Dendritic cell treated with granulocyte-macrophage colony-stimulating factor and Interleukin-4, amounts not matched to agents 40 ng/mL and 50 ng/mL, for 4 days (primary cell): ENCODE measurements around the gene ZC3H14.

Experiments
- H3K27ac Mint-ChIP-seq: one replicate; pipeline ENCODE4 v1.8.0; 2022; ENCODE audit warnings: mild to moderate bottlenecking, mixed read lengths
- H3K27me3 Mint-ChIP-seq: one replicate; pipeline ENCODE4 v1.8.0; 2022; ENCODE audit warnings: mild to moderate bottlenecking, mixed read lengths
- H3K36me3 Mint-ChIP-seq: one replicate; pipeline ENCODE4 v1.8.0; 2022; ENCODE audit warnings: low read depth, mixed read lengths
- H3K4me1 Mint-ChIP-seq: one replicate; pipeline ENCODE4 v1.8.0; 2022; ENCODE audit warnings: low read depth, mixed read lengths
- H3K4me3 Mint-ChIP-seq: one replicate; pipeline ENCODE4 v1.8.0; 2022; ENCODE audit warnings: mild to moderate bottlenecking, moderate library complexity, mixed read lengths
- H3K9me3 Mint-ChIP-seq: one replicate; pipeline ENCODE4 v1.8.0; 2022; ENCODE audit warnings: mixed read lengths
- intact Hi-C: fragments of 100-400 bp; cut with micrococcal nuclease; formaldehyde crosslinking; loops from one replicate; pipeline ENCODE4 v1.15.0; 2022

Gene ZC3H14

DNA sequence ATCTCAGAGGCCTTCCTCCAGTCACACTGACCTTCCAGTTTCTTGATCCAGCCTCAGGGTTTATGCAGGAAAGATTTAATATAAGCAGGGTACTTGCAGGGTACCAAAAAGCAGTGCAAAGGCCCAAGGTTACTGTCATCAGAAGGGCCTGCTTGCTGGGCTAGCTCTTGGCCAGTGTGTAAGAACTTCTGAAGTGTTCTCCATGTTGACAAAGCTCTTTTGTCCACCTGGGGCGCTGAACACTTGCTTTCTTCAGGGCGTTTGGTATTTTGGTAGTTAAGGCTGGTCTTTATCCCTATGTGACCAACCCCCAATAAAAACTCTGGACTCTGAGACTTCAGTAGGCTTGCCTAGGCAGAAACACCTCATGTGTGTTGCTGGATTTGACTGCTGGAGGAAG is 69.7 kb downstream of the ZC3H14 start:
- Mint-ChIP-seq H3K9me3 (no peaks in the 10 kb centered on the region), H3K36me3 (no peaks in the 10 kb centered on the region), H3K27me3 (peaks cover 1% of the 10 kb centered on the region), H3K27ac (no peak overlapping the region), H3K4me3 (no peak overlapping the region), H3K4me1 (peaks cover 5% of the 10 kb centered on the region)
- intact Hi-C loops: no loop called here

DNA sequence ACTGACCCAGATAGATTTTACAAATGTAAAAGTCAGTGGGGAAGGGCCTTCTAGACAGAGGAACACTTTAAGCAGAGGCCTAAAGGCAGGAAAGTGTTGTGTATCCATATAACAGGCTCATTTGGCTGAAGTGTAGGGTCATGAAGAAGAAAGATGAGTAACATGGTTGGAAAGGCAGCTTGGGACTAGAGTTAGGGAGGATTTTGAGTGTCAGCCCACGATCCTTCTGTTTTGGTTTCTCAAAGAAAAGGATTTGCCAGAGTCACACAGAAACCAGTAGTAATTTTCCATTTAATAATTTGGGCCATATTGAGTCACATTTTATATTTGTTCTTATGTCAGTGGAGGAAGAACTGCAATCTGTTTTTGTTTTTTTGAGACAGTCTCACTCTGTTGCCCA is 76.4 kb downstream of the ZC3H14 start:
- no peak overlapping the region for H3K4me3 Mint-ChIP-seq
- no peaks in the 10 kb centered on the region for H3K36me3 Mint-ChIP-seq
- no peak overlapping the region for H3K27ac Mint-ChIP-seq
- intact Hi-C loops: no loop called here
- H3K9me3 Mint-ChIP-seq: peaks cover 22% of the 10 kb centered on the region
- peaks cover 5% of the 10 kb centered on the region for H3K4me1 Mint-ChIP-seq
- no peaks in the 10 kb centered on the region for H3K27me3 Mint-ChIP-seq

DNA sequence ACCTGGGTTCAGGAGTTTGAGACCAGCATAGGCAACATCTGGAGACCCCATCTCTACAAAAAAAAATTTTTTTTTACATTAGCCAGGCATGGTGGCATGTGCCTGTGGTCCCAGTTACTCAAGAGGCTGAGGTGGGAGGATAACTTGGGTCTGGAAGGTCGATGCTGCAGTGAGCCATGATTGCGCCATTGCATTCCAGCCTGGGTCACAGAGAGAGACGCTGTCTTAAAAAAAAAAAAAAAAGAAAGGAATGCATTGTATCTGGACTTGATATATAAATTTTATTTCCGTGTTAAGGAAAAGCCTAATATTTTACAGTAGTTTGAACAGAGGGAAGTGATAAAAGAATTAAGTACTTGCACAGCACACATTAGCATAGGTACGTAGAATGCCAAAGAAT is 97.2 kb downstream of the ZC3H14 start:
- no peaks in the 10 kb centered on the region for H3K27me3 Mint-ChIP-seq
- no peaks in the 10 kb centered on the region for H3K4me1 Mint-ChIP-seq
- peaks cover under 1% of the 10 kb centered on the region for H3K9me3 Mint-ChIP-seq
- no peak overlapping the region for H3K27ac Mint-ChIP-seq
- intact Hi-C loops: loop anchor here (10.0 kb wide), 2 partner anchors 135 to 355 kb away; partner anchors contain the start of gene EML5
- no peak overlapping the region for H3K4me3 Mint-ChIP-seq
- H3K36me3 Mint-ChIP-seq: no peaks in the 10 kb centered on the region

DNA sequence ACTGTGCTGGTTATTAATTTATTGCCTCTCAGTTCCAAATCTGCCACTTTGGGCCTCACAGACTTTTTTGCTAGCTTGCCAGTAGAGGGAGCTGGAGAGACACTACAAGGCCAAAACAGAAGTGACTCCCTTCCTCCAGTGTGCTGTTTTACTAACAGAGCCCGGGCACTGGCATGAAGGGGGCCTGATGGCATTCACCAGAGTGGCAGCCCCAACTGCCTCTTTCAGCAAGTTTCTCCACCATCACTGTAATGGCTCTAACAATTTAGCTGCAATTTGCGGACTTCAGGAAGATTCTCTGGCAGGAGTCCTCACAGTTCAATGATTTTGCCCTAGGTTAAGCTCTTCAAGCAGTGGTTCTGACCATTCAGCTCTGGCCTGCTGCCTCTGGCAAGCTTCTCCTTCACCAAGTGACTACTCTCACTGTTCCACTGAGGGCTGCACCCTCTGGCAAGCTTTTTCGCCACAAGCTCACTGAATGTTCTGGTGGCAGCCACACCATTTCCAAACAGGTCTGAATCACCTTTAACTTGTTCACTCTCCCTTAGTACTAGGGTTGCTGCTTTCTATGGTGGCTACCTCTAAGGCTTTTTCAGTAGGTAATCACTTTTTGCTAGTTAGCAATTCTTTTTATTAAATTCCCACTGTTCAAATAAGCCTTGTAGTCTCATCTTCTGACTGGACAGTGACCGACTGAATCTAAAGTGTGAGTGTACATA is 104.9 kb downstream of the ZC3H14 start:
- H3K27ac Mint-ChIP-seq: peak overlapping the region; percentile 63
- intact Hi-C loops: loop anchor here (2.0 to 10.0 kb wide), 4 partner anchors 127 to 1247 kb away; partner anchors contain the start of gene EML5

DNA sequence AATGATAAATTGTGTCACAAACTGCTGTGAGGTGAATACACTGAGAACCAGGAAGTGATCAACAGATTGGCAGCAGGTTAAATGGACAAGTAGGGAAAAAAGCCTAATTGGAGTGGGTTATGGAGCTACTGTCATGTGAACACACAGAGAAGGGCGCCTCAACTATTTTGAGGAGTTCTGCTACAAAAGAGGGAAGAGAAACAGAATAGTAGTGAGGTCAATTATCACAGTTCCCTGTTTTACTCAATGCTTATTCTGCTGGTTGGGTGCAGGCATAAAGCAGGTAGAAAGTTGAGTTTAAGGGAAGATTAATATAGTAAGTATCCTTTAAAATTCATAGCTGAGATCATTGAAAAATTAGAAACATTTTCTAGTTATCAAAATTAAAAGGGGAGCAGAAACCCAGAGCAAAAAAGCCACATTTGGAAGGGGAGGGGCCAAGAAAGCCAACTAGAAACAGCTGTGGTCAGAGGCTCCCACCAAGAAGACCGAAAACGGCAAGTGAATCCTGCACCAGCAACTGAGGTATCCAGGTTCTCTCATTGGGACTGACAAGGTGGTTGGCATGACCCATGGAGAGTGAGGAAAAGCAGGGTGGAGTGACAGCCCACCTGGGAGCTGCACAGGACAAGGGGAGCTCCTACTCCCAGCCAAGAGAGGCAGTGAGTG is 105.7 kb downstream of the ZC3H14 start:
- no peaks in the 10 kb centered on the region for H3K36me3 Mint-ChIP-seq
- H3K9me3 Mint-ChIP-seq: peaks cover 12% of the 10 kb centered on the region
- intact Hi-C loops: loop anchor here (10.0 kb wide), 2 partner anchors 126 to 346 kb away; partner anchors contain the start of gene EML5
- peaks cover 20% of the 10 kb centered on the region for H3K4me1 Mint-ChIP-seq
- peaks cover 6% of the 10 kb centered on the region for H3K27me3 Mint-ChIP-seq
- no peak overlapping the region for H3K4me3 Mint-ChIP-seq
- peak overlapping the region; percentile 63 for H3K27ac Mint-ChIP-seq

More for the DNA sequence above, 104.9 kb downstream of the ZC3H14 start:
- Mint-ChIP-seq H3K4me3 (no peak overlapping the region), H3K36me3 (no peaks in the 10 kb centered on the region), H3K9me3 (peaks cover 12% of the 10 kb centered on the region), H3K27me3 (peaks cover 6% of the 10 kb centered on the region), H3K4me1 (peaks cover 20% of the 10 kb centered on the region)

DNA sequence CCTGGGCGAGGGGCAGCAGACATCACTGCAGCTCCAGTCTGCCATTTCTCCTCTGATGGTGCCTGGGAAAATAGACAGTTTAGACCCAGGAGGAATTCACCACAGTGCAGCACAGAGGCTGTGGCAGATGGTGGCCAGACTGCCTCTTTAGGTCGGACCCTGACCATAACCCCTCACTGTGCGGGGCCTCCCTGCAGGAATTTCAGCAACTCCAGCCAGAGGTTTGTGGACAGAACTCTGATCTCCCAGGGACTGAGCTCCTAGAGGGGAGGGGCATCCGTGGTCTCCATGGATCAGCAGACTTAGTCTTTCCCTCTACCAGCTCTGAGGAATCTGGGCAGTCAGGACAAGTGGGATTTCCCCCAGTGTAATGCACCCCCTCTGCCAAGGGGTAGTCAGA is 106.5 kb downstream of the ZC3H14 start:
- no peak overlapping the region for H3K4me3 Mint-ChIP-seq
- peaks cover 6% of the 10 kb centered on the region for H3K27me3 Mint-ChIP-seq
- intact Hi-C loops: loop anchor here (10.0 kb wide), 2 partner anchors 125 to 345 kb away; partner anchors contain the start of gene EML5
- H3K27ac Mint-ChIP-seq: no peak overlapping the region
- H3K9me3 Mint-ChIP-seq: peaks cover 17% of the 10 kb centered on the region
- H3K36me3 Mint-ChIP-seq: no peaks in the 10 kb centered on the region
- H3K4me1 Mint-ChIP-seq: peaks cover 20% of the 10 kb centered on the region
